ENCODE data around the gene MCAT.

- TF ChIP-seq CTCF (conservative IDR thresholded peaks at IDR 0.05; ENCODE audit: low read depth, low read length): no peak
- TF ChIP-seq, protein P1, sequence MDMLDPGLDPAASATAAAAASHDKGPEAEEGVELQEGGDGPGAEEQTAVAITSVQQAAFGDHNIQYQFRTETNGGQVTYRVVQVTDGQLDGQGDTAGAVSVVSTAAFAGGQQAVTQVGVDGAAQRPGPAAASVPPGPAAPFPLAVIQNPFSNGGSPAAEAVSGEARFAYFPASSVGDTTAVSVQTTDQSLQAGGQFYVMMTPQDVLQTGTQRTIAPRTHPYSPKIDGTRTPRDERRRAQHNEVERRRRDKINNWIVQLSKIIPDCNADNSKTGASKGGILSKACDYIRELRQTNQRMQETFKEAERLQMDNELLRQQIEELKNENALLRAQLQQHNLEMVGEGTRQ (IDR thresholded peaks at IDR 0.05; ENCODE audit: low read depth, low read length): no peak
Observed at GRCh38 chr22:43152003-43152356, 8.8 kb upstream of the MCAT start.

Measured in IMR-90 (cell line).